Activated CD4-positive, alpha-beta T cell treated with anti-CD3 and anti-CD28 coated beads for 1 hour (primary cell): ENCODE results near the gene DHRS12.

Source experiments
- DNase-seq: peaks from one replicate; pipeline ENCODE4 v3.0.0-alpha.2; 2020

Gene DHRS12

GRCh38 chr13:51721496-51721895, 82.5 kb downstream of the DHRS12 start:
- DNase-seq: no peak

DNA sequence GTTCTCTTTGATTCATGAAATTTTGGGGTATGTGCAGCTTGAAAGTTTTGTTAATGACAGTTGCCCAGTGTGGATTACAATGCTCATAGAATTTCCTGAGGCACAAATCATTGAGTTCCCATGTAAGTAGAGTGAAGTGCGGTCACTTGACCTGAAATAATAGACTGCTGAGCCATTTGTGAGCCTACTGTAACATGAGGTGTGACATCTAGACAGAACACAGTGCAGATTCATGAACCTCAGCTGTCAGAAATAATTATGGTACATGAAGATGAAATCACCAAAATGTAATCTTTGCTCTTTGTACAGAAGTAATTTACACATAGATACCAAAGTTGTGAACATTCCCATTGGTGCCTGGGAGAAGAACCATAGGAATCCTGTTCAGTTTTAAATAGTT, 84.6 kb downstream of the DHRS12 start:
- no peak for DNase-seq
